DMS153 treated with DMSO at 0.1 percent for 48 hours (cell line): ENCODE results near the gene IRF2.

Source experiments
- DNase-seq: peaks from one replicate; lab custom pipeline; 2025; ENCODE audit not compliant: unreplicated experiment; lab: John Stamatoyannopoulos, UW

The IRF2 gene

DNA sequence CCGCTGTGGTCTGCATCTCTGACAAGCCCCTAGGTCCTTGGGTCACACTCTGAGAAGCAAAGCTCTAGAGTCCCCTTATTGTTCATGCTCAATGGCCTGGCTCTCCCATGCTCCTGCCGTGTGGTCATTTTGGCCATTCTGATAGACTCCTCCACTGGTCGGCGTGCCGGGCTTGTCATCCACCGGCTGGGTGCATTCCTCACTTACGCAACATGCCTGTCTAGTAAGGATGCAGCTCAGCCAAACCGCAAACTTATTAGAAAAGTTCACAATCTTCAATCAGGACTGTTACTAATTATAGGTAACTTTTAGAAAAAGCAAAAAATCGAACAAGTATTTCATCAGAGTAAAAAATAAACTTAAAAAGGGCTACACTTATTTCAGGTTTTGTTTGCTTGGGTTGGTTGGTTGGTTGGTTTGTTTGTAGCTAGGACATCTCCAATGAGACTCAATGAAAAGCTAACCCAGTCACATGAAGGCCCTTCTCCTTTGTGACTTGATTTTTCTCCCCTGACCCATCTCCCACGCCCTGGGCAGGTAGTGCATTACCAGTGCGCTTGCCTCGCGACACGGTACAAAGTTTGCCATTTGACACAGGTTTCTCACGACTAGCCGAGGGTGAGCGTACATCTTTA, 41.0 kb downstream of the IRF2 start:
- DNase-seq = no peak

DNA sequence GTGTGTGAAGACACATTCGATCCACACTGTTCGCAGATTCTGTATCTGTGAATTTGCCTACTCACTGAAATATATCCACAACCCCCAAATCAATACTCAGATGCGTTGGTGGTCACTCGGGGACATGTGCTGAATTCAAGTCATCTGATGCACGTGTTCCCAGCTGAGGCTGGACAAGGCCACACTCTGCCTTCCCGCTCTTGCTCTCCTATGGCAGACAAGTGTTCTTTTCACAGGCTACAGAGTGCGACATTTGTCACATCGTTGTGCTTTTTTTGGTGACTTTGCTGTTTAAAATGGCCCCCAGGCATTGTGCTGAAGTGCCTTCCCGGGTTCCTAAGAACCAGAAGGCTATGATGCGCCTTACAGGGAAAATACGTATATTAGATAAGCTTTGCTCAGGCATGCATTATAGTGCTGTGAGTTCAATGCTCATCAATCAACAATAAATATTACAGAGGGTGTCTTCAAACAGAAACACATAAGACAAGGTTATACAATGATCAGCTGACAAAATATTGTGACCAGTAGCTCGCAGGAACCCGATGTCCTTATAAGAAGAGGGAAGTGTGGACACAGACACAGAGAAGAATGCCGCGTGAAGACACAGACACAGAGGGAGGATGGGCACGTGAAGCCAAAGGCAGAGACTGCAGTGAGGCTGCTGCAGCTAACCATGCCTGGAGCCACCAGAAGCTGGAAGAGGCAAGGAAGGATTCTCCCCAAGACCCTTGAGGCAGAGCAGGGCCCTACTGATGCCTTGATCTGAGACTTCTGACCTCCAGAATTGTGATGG, 42.0 kb downstream of the IRF2 start:
- no peak for DNase-seq

DNA sequence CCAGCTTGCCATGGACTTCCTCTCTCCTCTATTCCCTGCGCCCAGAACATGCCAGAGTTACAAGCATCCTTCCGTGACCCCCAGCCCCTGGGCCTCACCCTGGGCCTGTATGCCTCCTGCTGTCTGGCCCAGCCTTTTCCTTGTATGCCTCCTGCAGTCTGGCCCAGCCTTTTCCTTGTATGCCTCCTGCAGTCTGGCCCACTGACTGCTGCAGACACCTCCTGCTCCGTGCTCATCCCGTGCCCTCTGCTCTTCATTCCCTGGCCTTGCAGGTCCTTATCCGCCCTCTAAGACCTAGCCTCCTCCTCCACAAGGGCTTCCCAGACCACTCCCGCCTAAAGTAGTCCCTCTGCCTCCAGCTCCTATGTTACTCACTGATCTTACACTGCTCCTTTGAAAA, 44.2 kb downstream of the IRF2 start:
- DNase-seq = no peak

DNA sequence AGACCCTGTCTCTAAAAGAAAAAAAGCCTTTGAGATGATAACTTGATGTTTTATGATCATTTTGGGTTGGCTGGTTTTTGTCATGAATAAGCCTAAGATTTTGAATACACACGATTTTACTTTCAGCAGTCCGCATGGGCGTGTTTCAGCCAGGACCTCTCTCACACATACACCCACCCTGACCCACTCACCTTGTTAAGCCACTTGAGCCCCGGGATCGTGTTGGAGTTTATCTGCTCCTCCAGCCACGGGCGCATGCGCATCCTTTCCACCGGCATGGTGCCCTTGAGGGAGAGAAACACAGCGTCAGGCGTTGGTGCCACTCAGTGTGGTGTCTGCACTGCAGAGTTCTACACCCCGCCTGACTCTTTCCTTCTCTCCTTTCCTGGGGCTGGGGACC, 45.6 kb downstream of the IRF2 start:
- DNase-seq = no peak

DNA sequence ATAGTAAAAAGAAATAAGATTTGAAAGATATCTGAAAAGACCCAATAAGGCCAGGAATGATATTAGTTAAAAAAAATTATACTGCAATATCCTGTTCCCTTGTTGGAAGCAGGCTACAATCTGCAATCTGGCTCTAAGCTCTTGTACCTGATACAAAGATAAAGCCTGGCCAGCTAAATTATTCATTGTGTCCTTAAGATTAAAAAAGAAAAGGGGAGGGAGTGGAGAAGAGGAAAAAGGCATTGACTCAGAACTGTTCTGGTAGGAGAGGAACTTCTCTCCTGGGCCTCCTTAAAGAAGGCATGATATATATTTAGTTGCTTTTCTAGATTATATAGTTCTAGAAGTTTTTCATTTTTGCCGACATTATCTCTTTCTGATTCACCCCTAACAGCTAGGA, 46.7 kb downstream of the IRF2 start:
- no peak for DNase-seq

DNA sequence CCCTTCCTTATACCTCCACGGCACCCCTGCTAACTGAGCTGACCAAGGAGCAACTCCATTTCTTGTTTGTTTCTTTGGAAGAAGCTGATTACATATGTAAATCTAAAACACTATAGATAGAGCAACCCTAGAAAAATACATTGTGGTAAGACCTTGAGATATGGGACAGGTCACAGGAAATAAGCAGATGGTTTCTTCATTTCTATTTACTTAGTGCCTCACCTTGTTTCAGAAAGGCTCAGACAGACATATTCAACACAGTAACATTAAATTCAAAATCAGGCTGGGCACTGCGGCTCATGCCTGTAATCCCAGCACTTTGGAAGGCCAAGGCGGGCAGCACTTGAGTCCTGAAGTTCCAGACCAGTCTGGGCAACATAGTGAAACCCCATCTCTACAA, 47.3 kb downstream of the IRF2 start:
- no peak for DNase-seq

DNA sequence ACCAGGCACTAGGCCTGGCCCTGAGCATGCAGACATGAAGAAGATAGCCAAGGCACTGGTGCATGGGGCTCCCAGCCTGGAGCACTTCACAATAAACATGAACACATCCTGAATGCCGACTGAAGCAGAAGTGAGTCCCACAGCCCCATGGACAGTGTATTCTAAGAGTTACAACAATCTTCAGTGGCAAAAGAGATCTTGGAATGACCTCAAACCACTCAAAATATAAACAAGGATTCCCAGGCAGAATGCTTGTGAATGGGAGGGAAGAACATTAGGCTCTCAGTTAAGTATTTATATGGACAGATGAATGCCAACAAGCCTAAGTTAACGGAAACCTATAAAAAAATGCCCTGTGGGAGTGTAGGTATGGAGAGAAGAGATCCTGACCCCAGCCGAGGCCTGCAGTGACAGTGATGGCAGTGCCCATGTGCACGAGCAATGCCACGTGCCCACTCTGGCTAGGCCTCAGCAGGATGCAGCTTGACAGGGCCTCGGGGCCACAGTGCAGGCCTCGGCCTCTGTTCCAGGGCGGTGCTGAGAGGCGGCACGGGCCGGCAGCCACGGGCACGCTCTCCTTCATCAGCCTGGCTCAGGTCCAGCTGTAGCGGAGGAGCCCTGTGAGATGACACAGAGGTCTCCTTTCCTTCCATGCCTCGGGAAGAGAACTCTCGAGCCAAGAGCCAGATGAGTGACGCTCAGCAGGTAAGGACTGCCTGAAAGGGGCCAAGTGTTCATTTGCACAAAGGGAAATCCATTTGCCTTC, 49.2 kb downstream of the IRF2 start:
- no peak for DNase-seq

DNA sequence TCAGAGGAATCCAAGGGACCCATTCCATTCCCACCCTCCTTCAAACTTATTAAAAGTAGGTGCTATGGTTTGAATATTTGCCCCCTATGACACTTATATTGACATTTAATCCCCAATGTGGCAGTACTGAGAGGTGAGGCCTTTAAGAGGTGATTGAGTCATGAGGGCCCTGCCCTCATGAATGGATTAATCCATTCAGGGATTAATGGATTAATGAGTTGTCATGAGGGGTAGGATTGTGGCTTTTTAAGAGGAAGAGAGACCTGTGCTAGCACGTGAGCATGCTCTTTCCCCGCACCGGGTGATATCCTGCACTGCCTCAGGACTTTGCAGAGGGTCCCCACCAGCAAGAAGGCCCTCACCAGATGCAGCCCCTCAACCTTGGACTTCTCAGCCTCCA, 50.1 kb downstream of the IRF2 start:
- no peak for DNase-seq

DNA sequence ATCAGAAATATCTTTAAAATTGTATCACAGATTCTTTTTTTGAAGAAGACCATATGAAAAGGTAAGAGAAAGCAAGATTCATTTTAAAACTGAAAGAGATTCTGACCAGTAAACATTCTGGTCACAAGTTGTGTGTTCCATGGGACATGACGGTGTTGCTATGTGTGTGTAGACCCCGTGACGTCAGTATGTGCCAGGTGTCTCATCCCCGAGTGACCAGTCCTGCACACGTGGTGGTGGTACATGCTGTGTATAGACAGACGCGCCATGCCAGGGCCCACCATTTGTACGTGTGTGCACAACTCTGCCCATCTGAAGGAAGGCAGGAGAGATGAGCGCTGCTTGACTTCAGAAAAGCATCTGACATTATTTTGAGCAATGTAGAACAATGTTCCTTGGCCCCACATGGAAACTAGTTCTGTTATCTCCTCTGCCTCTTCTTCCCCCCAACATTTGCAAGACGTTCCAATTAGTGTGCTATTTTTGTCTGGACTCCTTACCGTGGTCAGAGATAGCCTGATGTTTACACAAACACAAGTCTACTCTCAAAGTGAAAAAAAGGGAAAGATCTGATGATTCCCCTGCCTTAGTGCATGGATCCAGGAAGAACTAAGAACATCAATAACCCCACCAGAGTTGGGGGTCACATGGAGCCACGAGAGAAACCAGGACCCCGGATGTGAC, 51.2 kb downstream of the IRF2 start:
- DNase-seq = no peak

DNA sequence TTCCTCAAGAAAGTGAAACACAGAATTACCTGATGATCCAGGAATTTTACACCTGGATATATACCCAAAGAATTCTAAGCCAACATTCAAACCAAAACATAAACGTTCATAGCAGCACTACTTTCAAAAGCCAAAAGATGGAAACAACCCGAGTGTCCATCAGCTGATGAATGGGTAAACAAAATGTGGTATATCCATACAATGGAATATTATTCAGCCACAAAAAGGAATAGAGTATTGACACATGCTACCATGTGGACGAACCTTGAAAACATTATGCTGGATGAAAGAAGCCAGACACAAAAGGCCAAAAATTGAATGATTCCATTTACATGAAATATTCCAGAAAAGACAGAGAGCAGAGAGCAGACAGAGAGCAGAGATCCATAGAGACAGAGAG, 52.0 kb downstream of the IRF2 start:
- no peak for DNase-seq

DNA sequence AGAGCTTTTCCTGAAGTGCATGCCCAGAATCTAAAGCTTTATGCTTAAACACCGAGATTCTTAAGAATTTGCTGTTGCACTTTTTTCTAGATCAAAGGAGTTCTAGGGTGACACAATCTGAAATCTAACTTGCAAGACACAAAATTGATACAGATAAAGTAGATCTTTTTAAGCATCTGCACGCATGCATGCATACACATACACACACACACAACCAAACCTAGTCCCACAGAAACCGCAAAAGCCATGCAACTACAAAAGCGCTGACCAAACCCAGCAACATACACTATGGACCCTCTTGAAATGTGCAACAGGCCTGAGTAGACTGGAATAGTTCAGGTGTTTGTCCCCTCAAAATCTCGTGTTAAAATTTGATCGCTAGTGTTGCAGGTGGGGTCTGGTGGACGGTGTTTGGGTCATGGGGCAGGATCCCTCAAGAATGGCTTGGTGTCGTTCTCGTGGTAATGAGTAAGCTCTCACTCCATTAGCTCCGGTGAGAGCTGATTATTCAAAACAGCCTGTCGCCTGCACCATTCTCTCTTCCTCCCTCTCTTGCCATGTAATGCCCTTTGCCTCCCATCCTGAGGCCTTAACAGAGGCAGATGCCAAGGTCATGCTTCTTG, 52.7 kb downstream of the IRF2 start:
- no peak for DNase-seq

DNA sequence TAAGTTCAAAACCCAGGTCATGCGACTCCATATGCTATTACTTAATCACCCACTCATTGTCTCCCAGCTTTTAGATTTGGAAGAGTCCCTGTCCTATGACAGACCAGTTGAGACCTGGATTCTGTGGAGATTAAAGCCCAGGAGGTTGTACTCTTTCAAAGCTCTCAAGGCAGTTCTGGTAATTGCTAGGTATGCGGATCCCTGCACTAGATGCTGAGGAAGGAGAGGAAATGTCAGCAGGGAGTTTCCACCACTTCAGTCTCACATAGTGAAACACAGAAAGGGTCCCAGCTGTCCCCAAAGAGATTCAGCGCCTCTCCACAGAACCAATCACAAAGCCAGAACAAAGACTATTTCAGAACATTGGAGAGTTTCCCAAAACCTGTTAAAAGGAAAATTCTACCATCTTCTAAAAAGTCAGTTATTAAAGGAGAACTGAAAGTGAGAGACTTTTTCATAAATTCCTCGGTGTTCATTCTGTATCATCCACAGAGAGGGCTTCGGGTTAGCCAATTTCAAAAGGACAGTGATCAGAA, 53.4 kb downstream of the IRF2 start:
- no peak for DNase-seq

DNA sequence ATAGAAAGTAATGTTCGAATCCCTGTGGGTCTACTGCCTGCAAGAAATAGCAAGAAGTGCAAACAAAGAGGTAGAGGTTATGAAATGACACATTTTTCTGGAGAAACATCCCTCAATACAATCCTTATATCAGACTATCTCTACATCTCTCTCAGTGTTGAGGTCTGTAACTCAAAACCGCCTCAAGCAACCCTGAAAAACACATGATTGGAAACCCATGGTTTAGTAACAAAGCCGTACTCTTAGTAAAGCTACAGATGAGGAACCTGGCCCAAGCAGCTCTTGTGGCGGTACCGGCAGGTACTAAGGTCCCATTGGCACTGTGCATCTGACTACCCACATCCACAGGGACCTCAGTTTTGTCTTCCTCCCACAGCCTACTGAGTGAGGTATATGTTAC, 53.9 kb downstream of the IRF2 start:
- no peak for DNase-seq

DNA sequence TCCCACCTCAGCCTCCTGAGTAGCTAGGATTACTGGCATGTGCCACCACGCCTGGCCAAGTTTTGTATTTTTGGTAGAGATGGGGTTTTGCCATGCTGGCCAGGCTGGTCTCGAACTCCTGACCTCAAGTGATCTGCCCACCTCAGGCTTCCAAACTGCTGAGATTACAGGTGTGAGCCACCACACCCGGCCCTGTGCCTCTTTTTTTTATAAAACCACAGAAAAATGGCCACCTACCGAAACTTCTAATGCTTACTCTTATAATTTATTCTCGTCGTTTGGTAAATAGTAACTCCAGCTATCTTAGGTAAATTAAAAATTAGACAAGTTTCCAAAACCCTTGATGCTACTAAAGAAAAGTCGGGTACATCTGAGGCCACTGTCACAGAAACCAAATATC, 54.4 kb downstream of the IRF2 start:
- no peak for DNase-seq

DNA sequence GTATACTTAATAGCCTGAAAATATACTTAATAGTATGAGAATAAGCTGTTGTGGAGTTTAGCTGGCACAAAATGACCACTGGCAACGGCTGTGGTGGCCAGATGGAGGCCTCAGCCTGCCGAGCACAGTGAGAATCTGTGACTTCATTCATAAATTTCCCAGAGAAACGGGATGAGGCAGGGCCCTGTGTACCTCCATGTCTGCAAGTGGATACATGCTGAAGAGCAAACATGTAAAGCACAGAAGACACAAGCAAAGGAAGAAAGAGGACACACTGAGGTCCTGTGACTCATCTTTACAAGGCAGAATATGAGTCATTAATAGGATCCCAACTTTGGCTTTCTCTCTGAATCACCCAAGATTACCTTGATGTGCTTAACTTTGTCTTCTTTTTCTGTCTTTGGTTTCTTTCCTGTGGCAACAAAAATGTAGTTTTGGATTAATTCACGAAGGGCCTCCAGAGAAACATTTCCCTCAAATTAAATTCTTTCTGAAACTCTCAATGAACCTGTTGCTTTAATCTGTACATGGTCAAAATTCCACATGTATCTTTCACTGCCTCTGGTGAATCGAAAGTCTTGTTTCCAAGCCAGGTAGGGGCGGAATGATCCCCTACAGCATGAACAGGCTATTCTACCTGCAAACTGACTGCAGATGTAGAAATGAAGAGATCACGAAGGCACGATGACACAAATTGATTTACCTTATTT, 56.4 kb downstream of the IRF2 start:
- no peak for DNase-seq

DNA sequence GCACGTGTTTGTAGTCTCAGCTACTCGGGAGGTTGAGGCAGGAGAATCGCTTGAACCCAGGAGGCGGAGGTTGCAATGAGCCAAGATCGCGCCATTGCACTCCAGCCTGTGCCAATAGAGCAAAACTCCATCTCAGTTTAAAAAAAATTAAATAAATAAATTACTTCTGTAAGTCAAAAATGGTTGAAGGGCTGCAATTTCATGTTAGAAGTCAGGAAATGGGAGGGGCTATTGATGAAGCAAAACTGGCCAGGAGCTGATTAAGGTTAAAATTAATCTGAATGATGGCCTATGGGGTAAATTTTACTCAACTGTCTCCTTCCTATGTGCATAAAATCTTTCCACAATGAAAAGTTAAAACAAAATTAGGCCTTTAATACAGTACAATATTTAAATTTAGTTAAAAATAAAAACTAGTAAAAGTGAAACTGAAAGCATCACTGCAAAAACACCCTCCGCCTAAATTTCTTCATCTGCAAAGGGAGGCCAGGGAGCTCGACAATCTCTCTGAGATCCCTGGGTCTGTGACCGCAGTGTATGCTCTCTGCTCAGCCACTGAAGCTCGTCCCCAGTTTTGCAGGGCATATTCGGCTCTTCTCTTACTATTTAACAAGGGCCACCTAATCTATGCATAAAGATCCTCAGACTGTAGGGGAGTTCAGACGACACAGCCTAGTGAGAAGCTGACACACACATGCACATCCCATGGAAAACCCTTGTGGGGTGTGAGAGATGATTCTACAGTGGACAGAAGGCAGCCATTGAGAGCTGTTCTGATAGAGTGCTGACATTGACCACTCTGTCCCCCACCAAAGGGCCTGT, 57.2 kb downstream of the IRF2 start:
- no peak for DNase-seq

DNA sequence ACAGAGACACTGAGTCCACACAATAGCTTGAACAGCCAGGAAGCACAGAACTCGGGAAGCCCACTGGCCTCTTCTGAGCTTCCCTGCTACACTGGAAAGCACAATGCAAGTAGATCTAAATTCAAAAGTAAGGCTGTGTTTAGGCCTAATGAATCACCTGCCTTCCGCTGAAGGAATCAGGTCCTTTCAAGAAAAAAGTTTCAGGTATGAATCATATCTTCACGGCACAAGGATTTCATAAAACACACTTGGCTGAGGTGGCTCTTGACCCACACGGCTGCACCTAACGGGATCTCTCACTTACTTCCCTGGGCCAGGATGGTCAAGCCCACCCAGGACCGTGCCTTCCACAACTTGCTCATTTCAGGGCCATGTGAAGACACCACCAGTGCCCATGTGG, 59.3 kb downstream of the IRF2 start:
- no peak for DNase-seq

DNA sequence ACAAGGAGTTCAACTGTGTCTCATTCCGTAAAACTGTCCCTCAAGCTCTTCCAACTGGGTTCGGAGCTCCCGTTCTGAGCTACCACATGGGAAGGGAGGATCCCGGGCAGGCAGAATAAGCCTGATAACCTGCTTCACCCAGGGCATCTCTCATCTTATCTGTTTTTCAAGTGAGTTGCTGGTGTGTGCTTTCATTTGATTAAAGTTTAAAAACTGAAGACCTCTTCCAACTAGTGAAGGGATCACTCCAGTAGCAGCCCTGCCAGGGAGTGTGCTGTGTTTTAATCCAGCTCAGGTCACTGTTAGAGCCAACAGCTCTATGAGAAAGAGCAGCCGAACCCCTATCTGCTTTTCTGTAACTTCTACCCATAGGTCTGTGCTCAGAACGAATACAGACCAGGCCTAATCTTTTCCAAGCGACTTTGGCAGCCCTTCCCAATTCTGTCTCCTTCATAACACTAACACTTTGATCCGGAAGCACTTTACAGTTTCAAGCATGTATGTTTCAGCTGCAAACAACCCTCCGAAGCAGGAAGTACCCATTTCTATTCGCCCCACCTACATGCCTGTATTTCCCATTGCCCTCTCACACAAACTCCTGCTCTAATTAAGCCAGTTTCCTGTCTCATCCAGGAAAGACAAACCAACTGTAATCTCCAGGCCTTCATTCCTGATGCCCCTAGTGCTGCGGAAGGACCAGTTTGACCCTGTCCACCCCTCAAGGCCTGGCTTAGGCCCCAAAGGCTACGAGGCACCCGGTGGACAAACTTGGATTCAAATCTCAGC, 60.9 kb downstream of the IRF2 start:
- no peak for DNase-seq

DNA sequence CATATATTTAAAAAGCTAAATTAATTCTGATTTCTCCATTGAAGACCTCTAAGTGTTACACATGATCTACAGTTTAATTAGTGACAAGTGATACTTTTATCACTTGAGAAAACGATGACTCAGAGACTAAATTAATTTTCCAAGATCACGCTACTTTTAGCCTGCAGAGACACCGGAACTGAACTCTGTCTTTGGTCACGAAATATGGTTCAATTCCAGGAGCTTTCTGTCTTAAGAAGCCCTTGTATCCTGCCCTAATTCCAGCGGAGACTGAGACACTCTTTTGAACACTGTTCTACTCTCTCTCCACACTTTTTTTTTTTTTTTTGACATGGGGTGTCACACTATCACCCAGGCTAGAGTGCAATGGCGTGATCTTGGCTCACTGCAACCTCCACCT, 63.6 kb downstream of the IRF2 start:
- no peak for DNase-seq
